Chondrocyte (in vitro differentiated cells): Measurements from ENCODE around the gene ABCG5. TPM values are rescaled to one million over a fixed set of nuclear protein-coding genes. Genes with fewer than 3 reads are reported as not detected.

Source experiments
- DNase-seq: peaks from one replicate; pipeline ENCODE4 v3.0.0; 2021; ENCODE audit warnings: mixed read lengths, low spot score
- H3K27ac Mint-ChIP-seq: one replicate; pipeline ENCODE4 v1.8.0; 2021; ENCODE audit warnings: mild to moderate bottlenecking, moderate library complexity, mixed read lengths; ENCODE audit not compliant: unreplicated experiment
- H3K27me3 Mint-ChIP-seq: 2 replicates; pipeline ENCODE4 v1.8.0; 2021; ENCODE audit warnings: low read depth, mixed read lengths
- H3K36me3 Mint-ChIP-seq: 2 replicates; pipeline ENCODE4 v1.8.0; 2021; ENCODE audit warnings: low read depth, mixed read lengths
- H3K4me1 Mint-ChIP-seq: 2 replicates; pipeline ENCODE4 v1.8.0; 2021; ENCODE audit warnings: low read depth, mild to moderate bottlenecking, mixed read lengths
- H3K4me3 Mint-ChIP-seq: one replicate; pipeline ENCODE4 v1.8.0; 2021; ENCODE audit warnings: mild to moderate bottlenecking, moderate library complexity, mixed read lengths; ENCODE audit not compliant: unreplicated experiment
- H3K9me3 Mint-ChIP-seq: 2 replicates; pipeline ENCODE4 v1.8.0; 2021; ENCODE audit warnings: low read depth, mixed read lengths
- CTCF ChIP-seq: fragments of 200-600 bp; sonication (generic); IDR thresholded peaks from 2 replicates; pipeline ENCODE4 v1.5.0; 2021; ENCODE audit warnings: antibody characterized with exemption, mild to moderate bottlenecking, moderate library complexity
- total RNA-seq: library from RNA; stranded (reverse); gene quantifications from 3 replicates; pipeline ENCODE4 v1.2.1, GENCODE V29; 2021

ABCG5 gene
- total RNA-seq, 1 donor from 2014 or later, result not detected

DNA sequence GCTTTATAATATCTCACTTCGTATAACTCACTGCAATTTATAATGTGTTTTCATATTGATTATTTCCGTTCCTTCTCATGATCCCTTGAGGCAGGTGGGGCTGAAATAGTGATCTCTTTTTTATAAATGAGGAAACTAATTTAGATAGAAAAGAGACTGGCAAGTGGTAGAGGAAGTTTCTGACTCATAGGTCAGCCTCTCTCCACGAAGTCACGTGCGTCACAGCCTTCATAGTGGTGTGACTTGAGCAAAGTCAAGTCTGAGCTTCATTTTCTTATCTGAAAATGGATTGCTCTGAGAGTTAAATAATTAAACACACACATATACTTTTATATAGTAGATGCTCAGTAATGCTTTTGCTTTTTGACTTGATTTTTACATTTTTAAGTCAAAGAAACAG is 19.9 kb downstream of the ABCG5 start:
- Mint-ChIP-seq H3K27me3 (peaks cover 19% of the 10 kb centered on the region), H3K4me3 (no peak overlapping the region), H3K4me1 (peaks cover 9% of the 10 kb centered on the region), H3K27ac (no peak overlapping the region), H3K9me3 (no peaks in the 10 kb centered on the region), H3K36me3 (peaks cover 4% of the 10 kb centered on the region)
- DNase-seq, result no peak
- no peak for TF ChIP-seq CTCF

GRCh38 chr2:43814711-43815110 is 23.9 kb downstream of the ABCG5 start:
- no peak for DNase-seq
- peaks cover 22% of the 10 kb centered on the region for H3K4me1 Mint-ChIP-seq
- H3K27me3 Mint-ChIP-seq, result no peaks in the 10 kb centered on the region
- H3K9me3 Mint-ChIP-seq, result no peaks in the 10 kb centered on the region
- H3K4me3 Mint-ChIP-seq, result no peak overlapping the region
- no peak for TF ChIP-seq CTCF
- no peak overlapping the region for H3K27ac Mint-ChIP-seq
- peaks cover 2% of the 10 kb centered on the region for H3K36me3 Mint-ChIP-seq

DNA sequence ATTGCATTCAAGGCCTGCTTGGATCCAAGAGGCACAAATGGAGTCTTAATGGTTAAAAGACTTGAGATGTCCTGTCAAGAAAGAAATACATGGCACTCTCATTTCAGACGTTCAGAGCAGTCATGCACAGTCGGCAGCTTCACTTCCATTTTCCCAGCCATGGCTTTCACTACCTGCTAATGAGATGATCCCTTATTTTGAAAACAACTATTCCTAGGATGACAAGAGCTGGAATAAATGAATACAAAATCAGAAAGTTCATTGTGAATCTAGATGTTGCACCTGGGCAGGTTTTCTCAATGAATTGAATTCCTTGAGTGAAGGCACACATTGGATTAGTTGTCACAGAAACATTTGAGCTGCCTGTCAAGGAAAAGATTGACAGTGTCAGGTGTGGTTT is 25.7 kb downstream of the ABCG5 start:
- Mint-ChIP-seq H3K36me3 (peaks cover 2% of the 10 kb centered on the region), H3K9me3 (no peaks in the 10 kb centered on the region), H3K4me1 (peaks cover 22% of the 10 kb centered on the region), H3K4me3 (no peak overlapping the region), H3K27ac (no peak overlapping the region), H3K27me3 (no peaks in the 10 kb centered on the region)
- no peak for TF ChIP-seq CTCF
- no peak for DNase-seq

DNA sequence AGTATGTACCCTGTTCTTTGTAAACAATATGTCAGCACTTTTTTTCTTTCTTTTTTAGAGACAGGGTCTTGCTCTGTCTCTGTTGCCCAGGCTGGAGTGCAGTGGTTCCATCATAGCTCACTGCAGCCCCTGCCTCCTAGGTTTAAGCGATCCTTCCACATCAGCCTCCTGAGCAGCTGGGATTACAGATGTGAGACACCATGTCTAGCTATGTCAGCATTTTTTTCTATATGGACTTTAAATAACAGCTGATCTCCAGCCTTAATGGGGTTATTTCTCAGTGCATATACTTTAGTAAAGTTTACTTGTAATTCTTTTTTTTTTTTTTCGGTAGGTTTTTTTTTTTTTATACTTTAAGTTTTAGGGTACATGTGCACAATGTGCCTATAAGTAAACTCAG is 26.6 kb downstream of the ABCG5 start:
- H3K36me3 Mint-ChIP-seq, result peaks cover 5% of the 10 kb centered on the region
- H3K9me3 Mint-ChIP-seq, result no peaks in the 10 kb centered on the region
- H3K4me3 Mint-ChIP-seq, result no peak overlapping the region
- peaks cover 22% of the 10 kb centered on the region for H3K4me1 Mint-ChIP-seq
- TF ChIP-seq CTCF, result no peak
- no peak overlapping the region for H3K27ac Mint-ChIP-seq
- no peaks in the 10 kb centered on the region for H3K27me3 Mint-ChIP-seq
- DNase-seq, result no peak

DNA sequence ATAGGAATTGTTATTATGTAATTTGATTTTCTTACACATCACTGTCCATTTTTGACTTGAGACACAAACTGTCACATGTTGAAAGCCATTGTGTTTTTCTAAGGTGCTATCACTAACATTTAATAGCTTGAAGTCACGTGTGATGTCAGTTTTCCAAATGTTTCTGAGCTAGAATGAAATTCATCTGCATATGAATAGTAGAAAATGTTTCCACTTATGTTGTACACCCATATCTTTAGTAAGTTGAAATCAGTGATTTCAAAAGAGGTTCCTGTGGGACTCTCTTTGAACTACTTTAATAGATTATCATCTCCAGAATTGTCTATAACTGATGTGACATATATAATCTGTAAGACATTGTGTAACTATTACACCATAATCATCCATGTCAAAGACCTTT is 27.8 kb downstream of the ABCG5 start:
- peaks cover 12% of the 10 kb centered on the region for H3K36me3 Mint-ChIP-seq
- no peaks in the 10 kb centered on the region for H3K27me3 Mint-ChIP-seq
- no peak overlapping the region for H3K27ac Mint-ChIP-seq

More for the DNA sequence above, 27.8 kb downstream of the ABCG5 start:
- Mint-ChIP-seq H3K9me3 (no peaks in the 10 kb centered on the region), H3K4me1 (peaks cover 22% of the 10 kb centered on the region), H3K4me3 (no peak overlapping the region)
- no peak for TF ChIP-seq CTCF
- no peak for DNase-seq
